Heart left ventricle (tissue), 13 donors: ENCODE results near the gene SHC4.

ENCODE experiments used
- CTCF ChIP-seq, 12 donors: fragments of 200-600 bp; sonication (generic) in 4 of 12; IDR thresholded peaks; one replicate each; pipeline versions ENCODE4 v1.5.0 to v1.8.0; 2018 to 2022; ENCODE audit warnings: antibody characterized with exemption in 12 of 12, mild to moderate bottlenecking in 5 of 12
- POLR2A ChIP-seq, 2 donors: fragments of 450-650 bp; IDR thresholded peaks; one replicate each; pipeline ENCODE4 v1.6.1; 2017; ENCODE audit warnings: antibody characterized with exemption in 2 of 2, mild to moderate bottlenecking in 2 of 2, moderate library complexity in 2 of 2
- donor health status: ischemic (EF 13 %, LVEDD 7.1; RV severe dilation, severe dysfunction).
- donor health status: DM: no; HTN: yes; CAD: no.
- donor health status: DM: no; HTN: no; CAD: no.
- donor health status: ischemic (EF 25% LVEDD 6.9; RV normal size, moderate dysfunction).
- donor health status: ischemic (EF 25% LVEDD 5.7; RV mildly dilated, moderate dysfunction).
- donor health status: ischemic (EF 35%, LVEDD 5.7; RV mildly dilated, moderate dysfunction).
- donor health status: nonischemic (EF 11% LVEDD 7.7; RV severe dilation, severe dysfunction).
- donor health status: DM: yes; HTN: yes; CAD: no.
- donor health status: PGD.
- donor health status: ischemic (EF 29% LVEDD 5.4; RV normal size, mild dysfunction).
- donor health status: nonischemic (EF 23%, LVEDD 6.1; RV moderate dilation, normal function).

GRCh38 chr15:48825075-48825474 lies 138.6 kb downstream of the SHC4 start:
- TF ChIP-seq CTCF (IDR thresholded peaks at IDR 0.05) (no peak), POLR2A (IDR thresholded peaks at IDR 0.05) (no peak)
